Measurements from ENCODE around the gene PRKD1.

DNA sequence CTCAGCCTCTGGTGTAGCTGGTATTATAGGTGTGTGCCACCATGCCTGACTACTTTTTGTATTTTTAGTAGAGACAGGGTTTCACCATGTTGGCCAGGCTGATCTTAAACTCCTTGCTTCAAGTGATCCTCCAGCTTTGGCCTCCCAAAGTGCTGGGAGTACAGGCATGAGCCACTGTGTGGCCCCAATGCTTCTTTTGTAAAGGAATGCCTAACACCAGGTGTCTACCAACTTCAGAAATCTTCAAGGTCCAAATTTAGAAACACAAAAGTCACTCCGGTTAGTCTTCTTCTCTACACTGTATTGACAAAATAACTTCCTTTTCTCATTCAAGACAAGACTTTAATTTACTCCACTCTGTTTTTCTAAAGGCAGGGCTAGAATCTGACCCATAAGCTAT lies 188.7 kb downstream of the PRKD1 start:
- TF ChIP-seq, protein P1, sequence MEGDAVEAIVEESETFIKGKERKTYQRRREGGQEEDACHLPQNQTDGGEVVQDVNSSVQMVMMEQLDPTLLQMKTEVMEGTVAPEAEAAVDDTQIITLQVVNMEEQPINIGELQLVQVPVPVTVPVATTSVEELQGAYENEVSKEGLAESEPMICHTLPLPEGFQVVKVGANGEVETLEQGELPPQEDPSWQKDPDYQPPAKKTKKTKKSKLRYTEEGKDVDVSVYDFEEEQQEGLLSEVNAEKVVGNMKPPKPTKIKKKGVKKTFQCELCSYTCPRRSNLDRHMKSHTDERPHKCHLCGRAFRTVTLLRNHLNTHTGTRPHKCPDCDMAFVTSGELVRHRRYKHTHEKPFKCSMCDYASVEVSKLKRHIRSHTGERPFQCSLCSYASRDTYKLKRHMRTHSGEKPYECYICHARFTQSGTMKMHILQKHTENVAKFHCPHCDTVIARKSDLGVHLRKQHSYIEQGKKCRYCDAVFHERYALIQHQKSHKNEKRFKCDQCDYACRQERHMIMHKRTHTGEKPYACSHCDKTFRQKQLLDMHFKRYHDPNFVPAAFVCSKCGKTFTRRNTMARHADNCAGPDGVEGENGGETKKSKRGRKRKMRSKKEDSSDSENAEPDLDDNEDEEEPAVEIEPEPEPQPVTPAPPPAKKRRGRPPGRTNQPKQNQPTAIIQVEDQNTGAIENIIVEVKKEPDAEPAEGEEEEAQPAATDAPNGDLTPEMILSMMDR (IDR thresholded peaks at IDR 0.05) = no peak
- no peak for TF ChIP-seq EP300 (IDR thresholded peaks at IDR 0.05; ENCODE audit: low read depth)
